GM18502 (cell line): ENCODE data around the gene DDX21.
"Not testable (repeated sequence)": the region's sequence is repeated elsewhere in the genome, so short reads cannot be mapped to it uniquely, and the experiment has no call there.

ENCODE experiments used
- ATAC-seq: cut with Tn5 transposase; IDR thresholded peaks from one replicate; pipeline ENCODE4 v1.9.1; 2021; ENCODE audit warnings: mild to moderate bottlenecking; ENCODE audit not compliant: unreplicated experiment, poor library complexity

The DDX21 gene

GRCh38 chr10:68982389-68982788 lies 26.4 kb downstream of the DDX21 start:
- no peak for ATAC-seq

GRCh38 chr10:68987611-68988010 lies 31.6 kb downstream of the DDX21 start:
- no peak for ATAC-seq

- ATAC-seq = peak; percentile 76
Measured at GRCh38 chr10:68988530-68989316, 32.8 kb downstream of the DDX21 start, which contains the start of gene KIFBP. KIFBP (plus strand) TSS chr10:68988803; CDS start chr10:68988833, 30 bp downstream.

DNA sequence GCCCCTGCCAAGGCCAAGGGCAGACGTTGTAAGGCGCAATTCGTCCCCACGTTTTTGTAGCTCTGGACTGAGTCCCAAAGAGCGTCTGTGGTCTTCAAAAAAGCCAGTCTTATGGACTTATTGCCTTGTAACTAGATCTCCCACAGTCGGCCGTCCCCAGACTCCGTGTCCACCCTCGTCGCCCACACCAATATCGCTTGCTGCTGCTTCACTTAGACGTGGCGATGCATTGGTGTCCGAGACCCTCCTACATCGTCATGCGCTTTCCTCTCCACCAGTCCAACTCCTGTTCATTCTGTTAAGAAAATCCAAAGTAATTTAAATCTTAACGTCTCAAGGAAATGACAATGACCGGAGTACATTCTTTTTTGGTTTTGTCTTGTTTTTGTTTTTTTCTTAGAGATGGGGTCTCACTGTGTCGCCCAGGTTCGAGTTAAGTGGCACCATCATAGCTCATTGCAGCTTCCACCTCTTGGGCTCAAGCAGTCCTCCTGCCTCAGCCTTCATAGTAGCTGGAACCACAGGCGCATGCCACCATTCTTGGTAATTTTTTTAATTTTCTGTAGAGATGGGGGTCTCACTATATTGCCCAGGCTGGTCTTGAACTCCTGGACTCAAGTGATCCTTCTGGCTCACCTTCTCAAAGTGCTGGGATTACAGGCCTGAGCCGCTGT lies 33.5 kb downstream of the DDX21 start:
- ATAC-seq = no peak

- ATAC-seq = no peak
Measured at GRCh38 chr10:68992636-68993440, 36.9 kb downstream of the DDX21 start.

GRCh38 chr10:68997211-68997610 lies 41.2 kb downstream of the DDX21 start:
- ATAC-seq = peak; percentile 10

GRCh38 chr10:69004821-69005220 lies 48.9 kb downstream of the DDX21 start:
- ATAC-seq = no peak

DNA sequence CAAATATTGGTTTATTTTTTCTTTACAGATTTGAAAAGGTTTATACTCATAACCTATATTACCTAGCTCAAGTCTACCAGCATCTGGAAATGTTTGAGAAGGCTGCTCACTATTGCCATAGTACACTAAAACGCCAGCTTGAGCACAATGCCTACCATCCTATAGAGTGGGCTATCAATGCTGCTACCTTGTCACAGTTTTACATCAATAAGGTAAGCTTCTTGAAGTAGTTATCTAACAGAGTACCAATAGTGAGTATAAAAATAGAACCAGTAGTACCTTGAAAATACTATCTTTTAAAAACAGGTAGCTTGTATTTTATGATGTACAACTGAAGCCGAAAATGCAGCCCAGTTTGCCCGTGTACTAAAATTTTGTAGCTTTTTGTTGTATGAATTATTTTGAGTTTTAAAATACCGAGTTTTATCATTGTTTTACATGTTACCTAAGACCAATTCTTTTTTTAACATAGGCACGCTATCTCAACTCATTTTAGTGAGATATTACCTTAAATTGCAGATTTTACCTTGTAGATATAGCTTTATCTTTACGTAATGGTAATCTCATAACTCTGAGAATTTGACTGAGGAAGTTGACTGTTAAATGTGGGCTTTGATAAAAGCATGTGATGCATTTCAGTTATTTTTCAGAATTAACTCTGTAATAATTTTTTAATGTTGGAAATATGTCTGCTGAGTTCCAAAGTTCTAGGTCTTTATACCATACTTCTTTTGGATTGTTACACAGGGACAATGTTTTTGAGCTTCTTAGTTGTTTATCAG lies 49.9 kb downstream of the DDX21 start:
- no peak for ATAC-seq

DNA sequence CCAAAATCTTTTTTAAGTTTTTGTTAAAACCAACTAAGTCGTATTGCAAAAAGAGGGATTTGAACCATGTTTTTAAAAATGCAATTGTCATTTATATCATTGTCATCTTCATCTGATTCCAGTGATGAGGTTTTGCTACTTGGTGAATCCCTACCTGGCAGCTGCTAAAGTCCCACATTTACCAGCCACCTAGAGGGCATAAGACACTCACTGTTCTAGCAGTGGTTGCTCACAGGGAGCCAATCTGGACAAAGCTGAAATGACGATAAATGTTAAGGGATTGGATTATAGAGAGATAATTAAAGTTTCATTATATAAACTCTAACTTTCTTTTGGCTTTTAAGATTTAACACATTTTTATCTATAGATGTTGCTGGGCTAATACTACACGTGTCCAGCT lies 51.3 kb downstream of the DDX21 start:
- no peak for ATAC-seq

DNA sequence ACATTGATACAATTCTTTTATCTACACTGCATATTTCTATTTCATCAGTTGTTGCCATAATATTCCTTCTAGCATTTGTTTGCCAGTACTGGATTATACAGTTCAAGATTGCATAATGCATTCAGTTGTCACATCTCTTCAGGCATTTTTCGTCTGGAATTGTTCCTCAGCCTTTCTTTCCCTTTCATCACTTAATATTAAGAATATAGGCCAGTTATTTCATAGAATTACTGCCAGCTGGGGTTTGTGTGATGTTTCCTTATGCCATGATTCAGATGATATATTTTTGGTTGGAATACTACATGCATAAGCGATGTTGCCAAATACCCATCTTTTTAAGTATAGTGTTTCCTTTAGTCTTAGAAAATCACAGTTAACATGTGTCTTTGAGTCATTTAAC lies 53.4 kb downstream of the DDX21 start:
- ATAC-seq = no peak

DNA sequence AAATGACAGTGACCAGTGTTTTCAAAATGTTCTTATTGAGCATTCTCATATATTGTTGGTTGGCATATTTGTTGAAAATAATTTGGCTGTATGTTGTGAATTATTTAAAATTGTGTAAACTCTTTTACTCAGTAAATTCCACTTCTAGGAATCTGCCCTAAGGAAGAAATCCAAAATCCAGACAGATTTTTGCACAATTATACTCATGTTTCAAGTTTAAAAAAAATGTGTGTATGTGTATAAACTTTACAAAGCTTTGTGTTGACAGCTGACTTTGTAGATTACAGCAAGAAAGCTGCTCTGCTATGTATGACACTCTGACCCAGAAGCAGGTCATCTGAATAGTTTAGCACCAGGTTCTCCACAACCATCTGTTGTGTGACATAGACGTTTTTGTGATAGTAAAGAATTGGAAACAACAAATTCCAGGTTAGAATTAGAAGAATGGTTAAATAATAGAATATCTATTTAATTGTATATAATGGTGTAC lies 54.2 kb downstream of the DDX21 start:
- no peak for ATAC-seq

DNA sequence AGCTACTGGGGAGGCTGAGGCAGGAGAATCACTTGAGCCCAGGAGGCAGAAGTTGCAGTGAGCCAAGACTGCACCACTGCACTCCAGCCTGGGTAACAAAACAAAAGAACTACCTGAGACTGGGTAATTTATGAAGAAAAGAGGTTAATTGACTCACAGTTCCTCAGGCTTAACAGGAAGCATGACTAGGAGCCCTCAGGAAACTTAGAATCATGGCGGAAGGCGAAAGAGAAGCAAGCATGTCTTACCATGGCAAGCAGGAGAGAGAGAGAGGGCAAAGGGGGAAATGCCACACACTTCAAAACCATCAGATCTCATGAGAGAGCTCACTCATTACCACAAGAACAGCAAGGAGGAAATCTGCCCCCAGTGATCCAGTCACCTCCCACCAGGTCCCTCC lies 56.8 kb downstream of the DDX21 start:
- not testable (repeated sequence) for ATAC-seq

- ATAC-seq = no peak
Measured at GRCh38 chr10:69014171-69014570, 58.2 kb downstream of the DDX21 start.

GRCh38 chr10:69018613-69019012 lies 62.6 kb downstream of the DDX21 start:
- ATAC-seq = no peak

DNA sequence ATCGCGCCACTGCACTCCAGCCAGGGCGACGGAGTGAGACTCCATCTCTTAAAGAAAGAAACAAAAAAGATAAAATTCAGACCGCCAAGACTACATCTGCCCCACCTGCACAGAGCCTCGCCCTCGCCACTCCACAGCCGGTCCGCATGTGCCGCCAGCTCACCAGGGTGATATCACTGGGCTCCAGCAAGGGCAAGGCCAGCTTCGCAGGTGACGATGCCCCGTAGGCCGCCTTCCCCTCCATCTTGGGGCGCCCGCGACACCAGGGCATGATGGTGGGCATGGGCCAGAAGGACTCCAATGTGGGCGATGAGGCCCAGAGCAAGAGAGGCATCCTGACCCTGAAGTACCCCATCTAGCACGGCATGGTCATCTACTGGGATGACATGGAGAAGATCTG lies 66.6 kb downstream of the DDX21 start:
- ATAC-seq = no peak

DNA sequence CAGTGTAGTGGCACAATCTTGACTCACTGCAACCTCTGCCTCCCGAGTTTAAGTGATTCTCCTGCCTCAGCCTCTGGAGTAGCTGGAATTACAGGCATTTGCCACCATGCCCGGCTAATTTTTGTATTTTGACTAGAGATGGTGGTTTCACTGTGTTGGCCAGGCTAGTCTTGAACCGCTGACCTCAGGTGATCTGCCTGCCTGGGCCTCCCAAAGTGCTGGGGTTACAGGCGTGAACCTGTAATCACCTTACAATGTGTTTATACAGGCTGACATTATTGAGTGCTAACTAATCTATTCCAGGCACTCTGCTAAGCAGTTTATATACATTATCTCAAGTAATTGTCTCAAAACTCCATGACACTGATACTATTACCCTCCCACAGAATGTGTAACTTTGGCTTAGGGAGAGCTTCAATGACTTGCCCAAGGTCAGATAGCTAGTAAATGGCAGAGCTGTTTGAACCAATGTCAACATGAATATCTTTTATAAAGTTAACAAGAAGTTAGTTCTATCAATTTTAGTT lies 69.5 kb downstream of the DDX21 start:
- no peak for ATAC-seq

- no peak for ATAC-seq
Measured at GRCh38 chr10:69033256-69033655, 77.3 kb downstream of the DDX21 start.
